Tibial nerve (tissue), 4 donors: ENCODE data around the gene LYPD3. TPM values are rescaled to one million over a fixed set of nuclear protein-coding genes. Genes with fewer than 3 reads are reported as not detected.
"Not testable (repeated sequence)": the region's sequence is repeated elsewhere in the genome, so short reads cannot be mapped to it uniquely, and the experiment has no call there.

ENCODE experiments used
- DNase-seq, 2 donors: peaks; one replicate each; pipeline ENCODE4 v3.0.0-alpha.2; 2019; ENCODE audit warnings: low spot score in 2 of 2
- H3K27ac ChIP-seq, 4 donors: fragments of 200-600 bp; sonication (generic) in 3 of 4; one replicate each; pipeline ENCODE4 v1.5.1; 2017 to 2019; ENCODE audit warnings: mild to moderate bottlenecking in 1 of 4
- H3K27me3 ChIP-seq, 2 donors: fragments of 200-600 bp; sonication (generic) in 1 of 2; one replicate each; pipeline versions ENCODE4 v1.5.1 to v1.6.0; 2017 to 2019
- H3K36me3 ChIP-seq, 3 donors: fragments of 200-600 bp; sonication (generic); one replicate each; pipeline ENCODE4 v1.5.1; 2018 to 2019
- H3K4me1 ChIP-seq, 4 donors: fragments of 200-600 bp; sonication (generic) in 3 of 4; one replicate each; pipeline ENCODE4 v1.5.1; 2017 to 2019
- H3K4me3 ChIP-seq, 4 donors: fragments of 200-600 bp; sonication (generic) in 3 of 4; one replicate each; pipeline ENCODE4 v1.5.1; 2017 to 2019; ENCODE audit warnings: mild to moderate bottlenecking in 1 of 4, moderate library complexity in 1 of 4
- H3K9me3 ChIP-seq, 4 donors: fragments of 200-600 bp; sonication (generic) in 3 of 4; one replicate each; pipeline ENCODE4 v1.5.1; 2017 to 2019
- CTCF ChIP-seq, 5 experiments: fragments of 200-600 bp in 3 of 5; fragments of 450-650 bp in 2 of 5; sonication (generic) in 3 of 5; IDR thresholded peaks; one replicate each; pipeline ENCODE4 v1.5.1; 2016 to 2019; ENCODE audit warnings: antibody characterized with exemption in 5 of 5, mild to moderate bottlenecking in 3 of 5, moderate library complexity in 2 of 5
- EP300 ChIP-seq, 2 donors: sonication (generic); formaldehyde crosslinking; IDR thresholded peaks; one replicate each; pipeline ENCODE4 v1.6.1; 2017; ENCODE audit warnings: antibody characterized with exemption in 2 of 2, mild to moderate bottlenecking in 1 of 2
- POLR2A ChIP-seq, 2 donors: fragments of 450-650 bp; IDR thresholded peaks; one replicate each; pipeline ENCODE4 v1.6.1; 2017; ENCODE audit warnings: antibody characterized with exemption in 2 of 2, mild to moderate bottlenecking in 2 of 2, moderate library complexity in 2 of 2
- WGBS, 2 donors: methylation state at CpG; one replicate each; pipeline ENCODE4 v1.1.5; 2018; 5-methylcytosine and 5-hydroxymethylcytosine counted together
- total RNA-seq, 4 donors: library from RNA; depleted of rRNA; stranded (reverse); fragments of >200 nt; gene quantifications; one replicate each; pipeline ENCODE4 v1.1.0, GENCODE V29; 2016

The LYPD3 gene
- total RNA-seq, 4 donors from 2014 or later = 0.42 to 0.44 TPM; not detected in 2

- DNase-seq = no peak
Measured at GRCh38 chr19:43450545-43450997, 14.8 kb downstream of the LYPD3 start.

GRCh38 chr19:43447655-43448054 is 17.8 kb downstream of the LYPD3 start:
- Histone ChIP-seq H3K36me3 (no peaks in the 10 kb centered on the region), H3K4me3 (no peak overlapping the region), H3K9me3 (no peaks in the 10 kb centered on the region), H3K27me3 (no peaks in the 10 kb centered on the region), H3K4me1 (peaks cover 0 to 5% (median 0%) of the 10 kb centered on the region in 4 donors), H3K27ac (no peak overlapping the region)
- no peak for DNase-seq
- TF ChIP-seq CTCF (IDR thresholded peaks at IDR 0.05) (no peak), EP300 (IDR thresholded peaks at IDR 0.05) (no peak), POLR2A (IDR thresholded peaks at IDR 0.05) (no peak)
- WGBS, 2 donors = 94 to 96% methylated on average over 9 of the region's 9 CpGs

More at GRCh38 chr19:43450545-43450997, 14.8 kb downstream of the LYPD3 start:
- Histone ChIP-seq H3K4me3 (no peak overlapping the region), H3K27ac (peak overlapping the region in 1 of 4 donors; percentile 50), H3K27me3 (no peaks in the 10 kb centered on the region), H3K9me3 (no peaks in the 10 kb centered on the region), H3K4me1 (peaks cover 0 to 5% (median 0%) of the 10 kb centered on the region in 4 donors), H3K36me3 (no peaks in the 10 kb centered on the region)
- TF ChIP-seq CTCF (IDR thresholded peaks at IDR 0.05) (no peak), EP300 (IDR thresholded peaks at IDR 0.05) (no peak), POLR2A (IDR thresholded peaks at IDR 0.05) (no peak)
- WGBS, 2 donors = 56 to 64% methylated on average over 2 of the region's 2 CpGs

GRCh38 chr19:43446746-43447489 is 18.5 kb downstream of the LYPD3 start:
- DNase-seq = peak; percentile 55 to 72
- Histone ChIP-seq H3K27me3 (no peaks in the 10 kb centered on the region), H3K36me3 (no peaks in the 10 kb centered on the region), H3K9me3 (no peaks in the 10 kb centered on the region), H3K4me3 (no peak overlapping the region), H3K27ac (no peak overlapping the region), H3K4me1 (peaks cover 0 to 5% (median 0%) of the 10 kb centered on the region in 4 donors)
- 25 to 28% methylated on average over 14 of the region's 14 CpGs for WGBS, 2 donors
- no peak for TF ChIP-seq POLR2A (IDR thresholded peaks at IDR 0.05)
- TF ChIP-seq EP300 (IDR thresholded peaks at IDR 0.05) = peak in 1 of 2 donors; percentile 15
- TF ChIP-seq CTCF (IDR thresholded peaks at IDR 0.05) = peak; percentile 89 to 97 (median 92)

GRCh38 chr19:43445426-43445825 is 20.0 kb downstream of the LYPD3 start:
- Histone ChIP-seq H3K4me3 (no peak overlapping the region), H3K36me3 (no peaks in the 10 kb centered on the region), H3K9me3 (no peaks in the 10 kb centered on the region), H3K27ac (no peak overlapping the region), H3K27me3 (no peaks in the 10 kb centered on the region), H3K4me1 (peaks cover 0 to 5% (median 0%) of the 10 kb centered on the region in 4 donors)
- TF ChIP-seq EP300 (IDR thresholded peaks at IDR 0.05) (no peak), POLR2A (IDR thresholded peaks at IDR 0.05) (no peak), CTCF (IDR thresholded peaks at IDR 0.05) (no peak)
- no peak for DNase-seq
- 89 to 94% methylated on average over 2 of the region's 2 CpGs for WGBS, 2 donors

- Histone ChIP-seq H3K4me1 (peaks cover 0 to 5% (median 0%) of the 10 kb centered on the region in 4 donors), H3K27me3 (no peaks in the 10 kb centered on the region), H3K27ac (no peak overlapping the region), H3K36me3 (no peaks in the 10 kb centered on the region), H3K9me3 (no peaks in the 10 kb centered on the region), H3K4me3 (no peak overlapping the region)
- TF ChIP-seq EP300 (IDR thresholded peaks at IDR 0.05) (no peak), CTCF (IDR thresholded peaks at IDR 0.05) (no peak), POLR2A (IDR thresholded peaks at IDR 0.05) (no peak)
- 77 to 81% methylated on average over 15 of the region's 15 CpGs for WGBS, 2 donors
- no peak for DNase-seq
Measured at GRCh38 chr19:43444531-43445287, 20.7 kb downstream of the LYPD3 start.

- not testable (repeated sequence) for H3K9me3 ChIP-seq, H3K36me3 ChIP-seq, H3K4me1 ChIP-seq, H3K27ac ChIP-seq, H3K27me3 ChIP-seq, H3K4me3 ChIP-seq, DNase-seq
- 75 to 77% methylated on average over 9 of the region's 9 CpGs for WGBS, 2 donors
Measured at GRCh38 chr19:43444091-43444490, 21.3 kb downstream of the LYPD3 start.
